ENCODE results near the gene HRH3.

- TF ChIP-seq CTCF (IDR thresholded peaks at IDR 0.05; ENCODE audit: insufficient read depth, low read depth, low read length) (no peak), EZH2 (IDR thresholded peaks at IDR 0.05; ENCODE audit: insufficient read depth, low read length) (no peak)
Measured at GRCh38 chr20:62254021-62254724, 34.1 kb upstream of the HRH3 start.

Measured in astrocyte (in vitro differentiated cells and primary cell).